ENCODE results near the gene RGS8.

Gene RGS8

DNA sequence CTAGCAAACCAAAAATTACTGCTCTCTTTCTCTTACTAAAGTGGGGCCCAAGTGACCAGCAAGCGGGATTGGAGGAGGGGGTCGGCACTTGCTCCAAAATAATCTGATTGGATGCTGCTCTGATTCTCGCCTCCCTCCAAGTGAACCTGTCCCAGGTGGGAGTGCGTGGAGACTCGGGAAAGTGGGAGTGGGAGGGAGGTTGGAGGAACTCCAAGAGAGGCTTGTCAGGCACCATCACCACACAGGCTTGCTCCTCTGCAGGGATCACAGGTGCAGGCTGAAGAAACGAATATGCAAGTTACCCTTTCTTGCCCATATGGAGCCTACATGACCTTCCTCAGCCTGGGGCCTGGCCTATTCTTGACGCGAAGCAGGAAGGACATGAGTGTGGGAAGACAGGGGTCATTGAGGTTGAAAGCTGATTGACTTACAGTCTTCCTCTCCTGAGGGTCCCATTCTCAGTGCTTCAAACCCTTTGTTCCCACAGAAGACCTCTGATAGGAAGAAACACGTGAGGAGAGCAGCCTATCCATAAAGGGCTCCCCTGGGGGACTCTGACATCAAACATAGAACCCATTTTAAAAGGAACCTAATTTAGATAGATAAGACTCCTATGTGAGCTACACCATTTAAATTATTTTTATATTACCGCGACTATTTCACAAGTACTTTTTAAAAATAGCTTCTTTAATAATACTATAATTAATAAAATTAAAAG lies 14.2 kb downstream of the RGS8 start:
- DNase-seq, result no peak

GRCh38 chr1:182669266-182669665 lies 15.1 kb downstream of the RGS8 start:
- DNase-seq, result no peak

- DNase-seq, result no peak
Observed at GRCh38 chr1:182668521-182669054, 15.8 kb downstream of the RGS8 start.

- no peak for DNase-seq
Observed at GRCh38 chr1:182667848-182668505, 16.4 kb downstream of the RGS8 start.

- no peak for DNase-seq
Observed at GRCh38 chr1:182666706-182667105, 17.7 kb downstream of the RGS8 start.

- DNase-seq, result no peak
Observed at GRCh38 chr1:182664296-182664695, 20.1 kb downstream of the RGS8 start.

GRCh38 chr1:182662956-182663355 lies 21.4 kb downstream of the RGS8 start:
- DNase-seq, result no peak

DNA sequence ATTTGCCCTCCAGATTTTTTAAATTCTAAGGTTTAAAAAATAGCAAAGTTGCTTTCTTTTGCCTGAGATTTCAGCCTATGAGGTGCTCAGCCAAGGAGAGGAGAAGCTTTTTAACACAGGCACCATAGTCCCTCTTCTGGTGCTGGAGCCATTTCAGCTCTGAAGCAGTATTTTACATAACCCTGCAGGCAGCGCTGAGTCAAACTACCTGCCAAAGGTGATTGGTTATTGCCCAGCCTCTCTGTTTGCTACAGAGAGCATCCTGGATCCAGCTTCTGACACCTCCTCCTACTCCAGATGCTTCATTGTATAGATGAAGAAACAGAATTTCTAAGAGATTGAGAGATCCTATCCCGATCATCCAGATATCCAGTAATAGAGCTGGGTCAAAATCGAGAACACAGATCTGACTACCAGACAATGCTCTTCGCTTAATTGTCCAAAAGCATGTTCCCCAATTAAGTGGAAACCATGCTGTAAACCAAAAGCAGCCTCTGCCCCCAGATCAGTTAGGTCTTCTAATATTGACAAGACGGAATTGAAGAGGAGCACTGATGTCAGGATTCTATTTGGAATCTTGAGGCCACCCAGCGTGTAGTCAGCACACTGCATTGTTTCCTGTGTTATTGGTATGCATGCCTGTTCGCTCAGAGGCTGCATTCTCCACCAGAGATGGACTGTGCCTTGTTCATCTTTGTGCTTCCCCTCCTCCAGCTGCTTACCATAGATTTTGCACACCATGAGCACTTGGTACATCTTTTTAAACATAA lies 22.1 kb downstream of the RGS8 start:
- no peak for DNase-seq

DNA sequence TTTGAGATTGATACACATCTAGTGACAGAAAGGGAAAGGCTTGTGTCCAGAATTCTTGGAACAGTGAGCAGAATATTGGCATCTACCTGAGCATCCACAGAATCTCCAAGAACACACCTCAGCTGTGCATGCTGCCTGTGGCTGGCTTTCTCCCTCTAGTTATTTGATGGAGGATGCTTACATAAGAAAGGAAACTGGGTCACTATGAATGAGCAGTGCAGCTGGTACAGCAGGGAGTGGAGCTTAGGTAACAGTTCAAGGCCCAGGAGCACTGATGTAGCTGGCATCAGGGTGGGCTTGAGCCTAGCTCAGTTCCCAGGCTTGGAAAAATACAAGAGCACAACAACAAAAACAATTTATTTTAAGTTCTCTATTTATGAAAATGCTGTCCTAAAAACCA lies 26.3 kb downstream of the RGS8 start:
- no peak for DNase-seq

GRCh38 chr1:182656842-182657397 lies 27.5 kb downstream of the RGS8 start:
- DNase-seq, result no peak

DNA sequence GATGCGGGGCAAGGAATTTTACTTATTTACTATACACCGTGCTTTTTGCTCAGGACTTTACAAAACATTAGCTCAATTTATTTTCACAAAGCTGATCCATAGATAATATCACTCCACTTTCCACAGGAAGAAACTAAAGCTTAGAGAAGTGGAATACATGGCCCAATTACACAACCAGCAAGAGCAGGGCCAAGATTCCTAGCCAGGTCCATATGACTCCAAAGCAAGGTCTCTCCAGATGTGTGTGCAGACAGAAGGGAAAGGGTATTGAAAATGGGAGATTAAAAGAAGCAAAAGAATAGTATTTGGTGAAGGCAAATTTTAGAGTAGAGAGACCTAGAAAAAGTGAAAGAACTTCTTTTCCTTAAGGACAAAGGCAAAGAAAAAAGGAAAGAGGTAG lies 30.4 kb downstream of the RGS8 start:
- no peak for DNase-seq

- no peak for DNase-seq
Observed at GRCh38 chr1:182652933-182653332, 31.5 kb downstream of the RGS8 start.

DNA sequence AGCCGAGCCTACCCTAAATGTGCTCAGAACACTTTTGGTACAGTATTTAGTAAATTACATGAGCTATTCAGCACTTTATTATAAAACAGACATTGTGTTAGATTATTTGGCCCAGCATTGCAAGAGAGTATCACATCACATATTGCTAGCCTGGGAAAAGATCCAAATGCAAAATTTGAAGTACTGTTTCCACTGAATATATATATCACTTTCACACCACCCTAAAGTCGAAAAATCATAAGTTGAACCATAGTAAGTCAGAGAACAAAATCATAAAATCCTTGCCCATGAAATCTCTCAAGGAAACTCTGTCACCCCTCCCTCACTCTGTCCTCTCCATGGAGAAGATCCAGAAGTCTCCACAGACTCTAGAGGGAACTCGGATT lies 33.1 kb downstream of the RGS8 start:
- DNase-seq, result no peak

GRCh38 chr1:182650678-182651338 lies 33.6 kb downstream of the RGS8 start:
- no peak for DNase-seq

- no peak for DNase-seq
Observed at GRCh38 chr1:182649041-182649440, 35.3 kb downstream of the RGS8 start.

DNA sequence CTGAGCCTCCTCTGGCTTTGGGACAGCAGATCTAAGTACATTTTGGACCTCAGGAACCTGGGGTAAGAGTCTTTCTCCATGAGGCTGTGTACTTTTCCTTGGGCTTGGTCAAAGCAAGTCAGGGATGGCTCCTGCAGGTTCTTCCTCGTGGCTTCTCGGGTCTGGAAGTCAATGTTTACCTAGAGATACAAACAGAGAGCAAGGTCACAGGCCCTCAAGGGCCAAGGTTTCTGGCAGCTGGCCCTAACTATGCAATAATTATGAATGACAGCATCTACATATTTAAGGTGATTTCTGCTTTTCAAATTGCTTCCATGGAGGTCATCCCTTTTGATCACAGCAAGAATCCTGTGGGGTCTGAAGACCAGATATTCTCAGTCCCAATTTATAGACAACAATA lies 37.6 kb downstream of the RGS8 start:
- no peak for DNase-seq

- DNase-seq, result no peak
Observed at GRCh38 chr1:182644886-182645285, 39.5 kb downstream of the RGS8 start.

DNA sequence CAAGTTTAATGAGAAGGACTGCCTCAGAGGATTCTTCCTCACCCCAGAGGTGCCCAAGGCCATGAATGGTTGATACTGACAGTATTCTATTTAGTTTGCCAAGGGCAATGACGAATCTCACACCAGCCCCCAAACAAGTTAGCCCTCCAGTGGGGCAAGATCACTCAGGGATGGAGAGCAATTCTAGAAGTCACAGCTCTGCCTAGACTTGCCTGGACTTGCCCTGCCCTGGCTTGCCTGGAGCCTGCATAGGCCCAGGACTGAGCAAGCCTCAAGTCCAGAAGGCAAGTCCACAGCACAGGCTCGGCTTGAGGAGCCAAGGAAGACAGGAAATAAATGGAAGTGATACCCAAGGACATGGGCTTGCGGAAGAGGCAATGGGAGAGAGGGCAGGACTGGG lies 40.7 kb downstream of the RGS8 start:
- DNase-seq, result no peak

DNA sequence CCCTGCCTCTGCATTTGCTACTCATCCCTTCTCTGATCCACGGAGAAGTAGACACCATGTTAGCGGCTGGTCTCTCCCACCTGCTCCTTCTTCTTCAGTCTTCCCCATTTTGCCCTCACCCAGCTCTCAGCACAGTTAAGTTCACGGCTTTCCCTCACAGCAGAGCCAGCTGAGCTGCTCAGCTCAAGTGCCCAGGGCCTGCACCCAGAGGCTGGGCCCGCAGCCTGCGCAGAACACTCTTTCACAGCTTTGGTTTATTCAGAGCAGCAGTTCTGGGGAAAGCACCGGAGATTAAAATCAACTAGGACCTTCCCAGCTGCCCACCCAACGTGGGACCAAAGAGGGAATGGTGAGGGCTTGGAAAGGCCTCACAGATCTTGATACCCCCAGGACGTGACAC lies 41.9 kb downstream of the RGS8 start:
- DNase-seq, result no peak

DNA sequence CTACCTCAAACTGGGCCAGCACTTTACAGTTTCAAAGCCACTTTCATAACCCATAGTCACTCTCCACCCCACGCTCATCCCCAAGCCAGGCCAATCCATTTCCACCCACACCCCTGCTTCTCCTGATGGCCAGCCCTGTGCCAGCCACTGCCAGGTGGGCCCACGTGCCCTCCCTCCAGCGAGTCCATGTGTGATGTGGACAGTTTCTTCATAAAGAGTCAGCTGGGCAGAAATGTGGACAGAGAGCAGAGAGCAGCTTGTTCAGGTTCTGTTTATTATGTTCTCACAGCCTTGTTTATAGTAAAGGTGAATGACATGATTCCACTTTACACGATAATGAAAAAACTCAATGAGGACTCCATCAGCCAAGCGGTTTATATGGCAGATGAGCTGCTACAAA lies 42.8 kb downstream of the RGS8 start:
- DNase-seq, result no peak

DNA sequence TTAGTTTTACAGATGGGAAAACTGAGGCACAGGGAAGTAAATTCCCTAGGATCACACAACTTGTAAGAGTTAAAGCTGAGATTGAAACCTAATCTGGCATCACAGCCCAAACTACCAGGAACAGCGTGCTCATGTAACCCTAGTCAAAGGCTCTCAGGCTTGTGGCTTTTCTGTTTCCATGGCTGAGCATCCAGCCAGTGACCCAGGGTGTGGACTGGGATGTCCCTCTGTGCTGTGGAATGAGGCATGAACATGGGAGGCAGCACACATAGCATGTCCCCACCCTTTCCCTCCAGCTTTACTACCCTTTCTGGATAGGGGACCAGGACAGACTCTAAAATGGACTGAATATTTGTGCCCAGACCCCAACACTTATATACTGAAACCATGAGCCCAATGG lies 45.1 kb downstream of the RGS8 start:
- DNase-seq, result no peak

GRCh38 chr1:182637769-182638168 lies 46.6 kb downstream of the RGS8 start:
- DNase-seq, result no peak

DNA sequence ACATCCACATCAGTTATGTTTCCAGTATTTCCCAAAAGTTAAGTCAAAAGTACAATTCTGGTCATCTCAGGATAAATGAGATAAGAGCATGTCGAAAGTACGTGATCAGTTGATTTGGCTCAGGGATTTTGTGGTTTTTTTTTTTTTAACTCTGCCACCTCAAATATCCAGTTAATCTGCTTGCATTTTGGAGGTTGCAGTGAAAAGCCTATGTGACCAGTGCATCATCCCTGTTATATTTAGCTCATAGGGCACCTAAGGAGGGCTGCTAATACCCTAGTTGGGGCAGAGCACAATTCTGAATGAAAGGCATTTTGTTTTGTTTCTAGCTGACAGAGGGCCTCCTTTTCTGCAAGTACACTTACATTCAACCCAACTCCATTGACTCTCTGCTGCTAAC lies 48.5 kb downstream of the RGS8 start:
- DNase-seq, result no peak

Data from SIG-M5 (cell line).